ENCODE data around the gene MRC1.

- TF ChIP-seq CTCF (IDR thresholded peaks at IDR 0.05; ENCODE audit: low read depth, low read length) (no peak), POLR2A (IDR thresholded peaks at IDR 0.05; ENCODE audit: extremely low read depth, insufficient read length) (no peak), MYC (IDR thresholded peaks at IDR 0.05; ENCODE audit: low read depth, low read length) (no peak), MAX (IDR thresholded peaks at IDR 0.05; ENCODE audit: low read depth, low read length) (no peak)
Observed at GRCh38 chr10:17779784-17780183, 29.4 kb upstream of the MRC1 start.

All from NB4 (cell line).